OCI-LY7 (cell line): Measurements from ENCODE around the gene BIVM. TPM values are rescaled to one million over a fixed set of nuclear protein-coding genes. Genes with fewer than 3 reads are reported as not detected.

Source experiments
- BruUV-seq: library from RNA; stranded (reverse); fragments of 400-500 nt; replicated peaks from 2 replicates; lab custom pipeline; 2021; lab: Mats Ljungman, UMichigan
- CTCF ChIA-PET: fragments of 300-600 bp; sonication (Branson Sonifier 250); formaldehyde crosslinking; loops from one replicate; lab custom pipeline; 2022; ENCODE audit warnings: antibody characterized with exemption; ENCODE audit not compliant: unreplicated experiment; lab: Charles Lee
- POLR2A ChIA-PET: fragments of 300-600 bp; sonication (Branson Sonifier 250); formaldehyde crosslinking; loops from one replicate; lab custom pipeline; 2022; ENCODE audit warnings: antibody characterized with exemption; lab: Charles Lee
- DNase-seq: peaks from one replicate; pipeline ENCODE4 v3.0.0-alpha.2; 2015; ENCODE audit warnings: low spot score
- H2AFZ ChIP-seq: fragments of 200-600 bp; sonication (generic), shearing (Covaris generic); 2 replicates; pipeline ENCODE4 v1.6.1; 2014; ENCODE audit warnings: mild to moderate bottlenecking, antibody characterized with exemption, low read length, moderate library complexity
- H3K27ac ChIP-seq: fragments of 200-600 bp; sonication (generic); 2 replicates; pipeline ENCODE4 v1.5.1; 2014; ENCODE audit warnings: mixed run types, low read depth, mild to moderate bottlenecking, moderate library complexity, low read length, inconsistent platforms; ENCODE audit not compliant: poor library complexity, severe bottlenecking
- H3K36me3 ChIP-seq: fragments of 200-600 bp; sonication (generic); 2 replicates; pipeline ENCODE4 v1.6.1; 2014; ENCODE audit warnings: mild to moderate bottlenecking, antibody characterized with exemption, low read length, moderate library complexity, mixed read lengths; ENCODE audit not compliant: insufficient read depth
- H3K4me1 ChIP-seq: fragments of 200-600 bp; sonication (generic); 2 replicates; pipeline ENCODE4 v1.5.1; 2014; ENCODE audit warnings: mild to moderate bottlenecking, low read length; ENCODE audit not compliant: insufficient read depth, poor library complexity, severe bottlenecking
- H3K4me2 ChIP-seq: fragments of 200-600 bp; sonication (generic); 2 replicates; pipeline ENCODE4 v1.6.1; 2014; ENCODE audit warnings: mild to moderate bottlenecking, low read length
- H3K4me3 ChIP-seq: fragments of 200-600 bp; sonication (generic); 2 replicates; pipeline ENCODE4 v1.5.1; 2014; ENCODE audit warnings: mild to moderate bottlenecking, low read depth, low read length; ENCODE audit not compliant: poor library complexity, severe bottlenecking
- H3K79me2 ChIP-seq: fragments of 200-600 bp; sonication (generic); 2 replicates; pipeline ENCODE4 v1.6.1; 2016; ENCODE audit warnings: low read depth, mild to moderate bottlenecking, low read length, moderate library complexity, mixed read lengths; ENCODE audit not compliant: insufficient read depth
- H3K9me2 ChIP-seq: fragments of 200-600 bp; sonication (generic); 2 replicates; pipeline ENCODE4 v1.6.1; 2016; ENCODE audit warnings: mild to moderate bottlenecking, low read length, mixed read lengths; ENCODE audit not compliant: insufficient read depth
- H3K9me3 ChIP-seq: fragments of 200-600 bp; sonication (generic); 2 replicates; pipeline ENCODE4 v1.6.1; 2014; ENCODE audit warnings: mild to moderate bottlenecking, mixed run types, low read length, mixed read lengths
- H4K20me1 ChIP-seq: fragments of 200-600 bp; sonication (generic); 2 replicates; pipeline ENCODE4 v1.6.1; 2014; ENCODE audit warnings: mild to moderate bottlenecking, antibody characterized with exemption, low read length, moderate library complexity, mixed read lengths; ENCODE audit not compliant: insufficient read depth
- EZH2phosphoT487 ChIP-seq: fragments of 200-600 bp; sonication (generic); IDR thresholded peaks from 2 replicates; pipeline ENCODE4 v1.6.1; 2018; ENCODE audit warnings: low read depth, borderline replicate concordance, mild to moderate bottlenecking, mixed run types, antibody characterized with exemption, low read length, moderate library complexity, mixed read lengths
- intact Hi-C: fragments of 100-400 bp; cut with micrococcal nuclease; formaldehyde crosslinking; loops from one replicate; pipeline ENCODE4 v1.10.0; 2022; ENCODE audit not compliant: unreplicated experiment
- total RNA-seq, 2 experiments: library from RNA; depleted of rRNA in 1 of 2; stranded (reverse); fragments of >200 nt in 1 of 2; shearing (Covaris generic) in 1 of 2; gene quantifications; 2 replicates each; pipeline ENCODE4 v1.2.3, GENCODE V29; 2014 to 2022
- TF ChIP-seq, protein P1 (sequence below): fragments of 200-600 bp; sonication (generic); conservative IDR thresholded peaks from 2 replicates; pipeline ENCODE4 v1.5.1; 2014; ENCODE audit warnings: mild to moderate bottlenecking, antibody characterized with exemption, low read length, moderate library complexity, mixed read lengths

The BIVM gene
- total RNA-seq, 2 experiments from 2014 or later = not detected

DNA sequence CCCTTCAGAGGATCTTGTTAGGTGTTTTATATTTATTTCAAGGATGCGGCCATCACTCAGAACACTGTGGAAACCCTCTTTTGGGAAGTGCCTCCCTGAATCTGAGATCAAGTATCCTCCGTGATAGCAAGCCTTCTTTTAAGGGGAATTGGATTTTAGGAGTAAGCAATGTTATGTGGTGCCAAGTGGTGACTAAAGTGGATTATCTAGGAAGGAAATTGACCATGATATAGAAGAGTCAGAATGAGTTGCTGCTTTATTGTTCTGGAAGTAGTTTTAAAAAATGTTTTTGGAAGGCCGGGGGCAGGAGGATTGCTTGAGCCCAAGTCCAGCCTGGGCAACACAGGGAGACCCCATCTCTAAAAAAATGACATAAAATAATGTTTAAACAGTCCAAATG is 53.6 kb downstream of the BIVM start:
- H3K4me1 ChIP-seq = peaks cover 9% of the 10 kb centered on the region
- no peak overlapping the region for H3K4me3 ChIP-seq
- no peak for TF ChIP-seq EZH2phosphoT487
- TF ChIP-seq, protein P1, sequence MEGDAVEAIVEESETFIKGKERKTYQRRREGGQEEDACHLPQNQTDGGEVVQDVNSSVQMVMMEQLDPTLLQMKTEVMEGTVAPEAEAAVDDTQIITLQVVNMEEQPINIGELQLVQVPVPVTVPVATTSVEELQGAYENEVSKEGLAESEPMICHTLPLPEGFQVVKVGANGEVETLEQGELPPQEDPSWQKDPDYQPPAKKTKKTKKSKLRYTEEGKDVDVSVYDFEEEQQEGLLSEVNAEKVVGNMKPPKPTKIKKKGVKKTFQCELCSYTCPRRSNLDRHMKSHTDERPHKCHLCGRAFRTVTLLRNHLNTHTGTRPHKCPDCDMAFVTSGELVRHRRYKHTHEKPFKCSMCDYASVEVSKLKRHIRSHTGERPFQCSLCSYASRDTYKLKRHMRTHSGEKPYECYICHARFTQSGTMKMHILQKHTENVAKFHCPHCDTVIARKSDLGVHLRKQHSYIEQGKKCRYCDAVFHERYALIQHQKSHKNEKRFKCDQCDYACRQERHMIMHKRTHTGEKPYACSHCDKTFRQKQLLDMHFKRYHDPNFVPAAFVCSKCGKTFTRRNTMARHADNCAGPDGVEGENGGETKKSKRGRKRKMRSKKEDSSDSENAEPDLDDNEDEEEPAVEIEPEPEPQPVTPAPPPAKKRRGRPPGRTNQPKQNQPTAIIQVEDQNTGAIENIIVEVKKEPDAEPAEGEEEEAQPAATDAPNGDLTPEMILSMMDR = no peak
- H2AFZ ChIP-seq = no peak overlapping the region
- H3K36me3 ChIP-seq = peaks cover 22% of the 10 kb centered on the region
- H3K9me3 ChIP-seq = no peaks in the 10 kb centered on the region
- no peak for DNase-seq
- H3K9me2 ChIP-seq = no peaks in the 10 kb centered on the region
- no peaks in the 10 kb centered on the region for H4K20me1 ChIP-seq
- CTCF ChIA-PET = no interaction called here
- intact Hi-C loops = no loop called here
- no peak overlapping the region for H3K4me2 ChIP-seq
- H3K27ac ChIP-seq = no peak overlapping the region
- BruUV-seq = no TSS peak
- POLR2A ChIA-PET = no interaction called here
- peaks cover 22% of the 10 kb centered on the region for H3K79me2 ChIP-seq

DNA sequence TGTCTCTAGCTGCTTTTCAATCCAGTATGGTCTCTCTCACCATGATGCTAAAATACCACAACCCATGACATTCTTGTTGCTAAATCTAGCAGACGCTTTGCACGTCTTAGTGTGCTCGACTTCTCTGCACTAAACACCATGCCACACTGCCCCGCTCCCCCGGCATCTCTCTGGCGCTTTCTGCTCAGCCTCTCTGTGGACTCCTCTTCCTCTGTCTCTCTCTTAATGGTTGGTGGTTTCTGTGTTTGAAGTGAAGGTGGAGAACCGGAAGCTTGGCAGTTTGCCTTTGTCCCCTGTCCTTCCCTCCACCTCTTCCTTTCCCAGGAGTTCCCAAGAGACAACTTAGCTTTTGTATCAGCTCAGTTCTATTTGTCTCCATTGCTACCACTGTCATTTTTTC is 55.8 kb downstream of the BIVM start:
- no TSS peak for BruUV-seq
- no peak for DNase-seq
- Histone ChIP-seq H3K36me3 (peaks cover 42% of the 10 kb centered on the region), H4K20me1 (no peaks in the 10 kb centered on the region), H3K4me2 (no peak overlapping the region), H3K9me2 (no peaks in the 10 kb centered on the region), H2AFZ (no peak overlapping the region), H3K4me3 (no peak overlapping the region), H3K27ac (no peak overlapping the region), H3K4me1 (no peaks in the 10 kb centered on the region), H3K9me3 (no peaks in the 10 kb centered on the region), H3K79me2 (peaks cover under 1% of the 10 kb centered on the region; the same call in 1 of the 2 replicates)
- intact Hi-C loops = no loop called here
- CTCF ChIA-PET = no interaction called here
- no peak for TF ChIP-seq EZH2phosphoT487
- TF ChIP-seq, protein P1 = no peak
- POLR2A ChIA-PET = no interaction called here

DNA sequence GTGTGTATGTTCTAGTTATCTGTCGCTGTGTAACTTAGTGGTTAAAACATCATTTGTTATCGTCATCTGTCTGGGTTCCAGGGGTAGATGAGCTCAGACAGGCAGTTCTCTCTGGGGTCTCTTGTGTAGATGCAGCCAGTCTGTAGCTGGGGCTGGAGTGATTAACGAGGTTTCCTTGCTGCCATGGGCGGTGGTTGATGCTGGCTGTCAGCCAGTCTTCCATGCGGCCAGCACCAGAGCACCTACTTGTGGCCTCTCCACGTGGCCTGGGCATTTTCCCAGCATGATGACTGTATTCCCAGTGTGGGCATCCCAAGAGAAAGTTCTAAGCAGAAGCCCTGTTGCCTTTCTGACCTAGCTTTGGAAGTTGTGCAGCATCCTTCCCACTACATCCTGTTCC is 57.6 kb downstream of the BIVM start:
- H3K36me3 ChIP-seq = peaks cover 58% of the 10 kb centered on the region
- no peak overlapping the region for H3K27ac ChIP-seq
- H3K9me3 ChIP-seq = no peaks in the 10 kb centered on the region
- no peaks in the 10 kb centered on the region for H4K20me1 ChIP-seq
- TF ChIP-seq EZH2phosphoT487 = no peak
- TF ChIP-seq, protein P1 = no peak
- POLR2A ChIA-PET = no interaction called here
- no peak overlapping the region for H3K4me2 ChIP-seq
- H3K4me3 ChIP-seq = no peak overlapping the region
- H3K4me1 ChIP-seq = no peaks in the 10 kb centered on the region
- no TSS peak for BruUV-seq
- no peaks in the 10 kb centered on the region for H3K79me2 ChIP-seq
- intact Hi-C loops = no loop called here
- no peaks in the 10 kb centered on the region for H3K9me2 ChIP-seq
- no peak for DNase-seq
- H2AFZ ChIP-seq = no peak overlapping the region
- CTCF ChIA-PET = no interaction called here
